SK-N-SH treated with all-trans-retinoic acid at 6 μM for 48 hours (cell line): ENCODE results near the gene RTN1.

ENCODE experiments used
- PATZ1 ChIP-seq: fragments of 250-450 bp; sonication (Bioruptor Pico); IDR thresholded peaks from 2 replicates; pipeline ENCODE4 v1.8.0; 2020; ENCODE audit warnings: mild to moderate bottlenecking, moderate library complexity, borderline replicate concordance
- ZFP3 ChIP-seq: fragments of 250-450 bp; sonication (Bioruptor Pico); IDR thresholded peaks from 2 replicates; pipeline ENCODE4 v1.5.0; 2020; ENCODE audit warnings: mild to moderate bottlenecking, moderate library complexity
- ZFP30 ChIP-seq: fragments of 450-650 bp; formaldehyde crosslinking; IDR thresholded peaks from 2 replicates; pipeline ENCODE4 v1.5.0; 2022; ENCODE audit warnings: mild to moderate bottlenecking, moderate library complexity
- ZNF565 ChIP-seq: fragments of 450-650 bp; formaldehyde crosslinking; conservative IDR thresholded peaks from 2 replicates; pipeline ENCODE4 v1.5.0; 2020; ENCODE audit warnings: low read depth, mild to moderate bottlenecking, moderate library complexity

- TF ChIP-seq ZNF565 (CRISPR knock-in tag), result no peak
- TF ChIP-seq PATZ1 (CRISPR knock-in tag), result no peak
- TF ChIP-seq ZFP30 (CRISPR knock-in tag), result no peak
- TF ChIP-seq ZFP3 (CRISPR knock-in tag), result no peak
These were observed 195.2 kb downstream of the RTN1 start for GRCh38 chr14:59675394-59675793.
